ENCODE measurements around the gene UBE2D4. TPM values are rescaled to one million over a fixed set of nuclear protein-coding genes. Genes with fewer than 3 reads are reported as not detected.

The UBE2D4 gene
- total and polyA plus RNA-seq, 9 of the 15 experiments (the other 6 are each of a cell fraction or from before 2014, with no cell fraction given) = 3.3 to 16.2 (median 7.5) TPM

- TF ChIP-seq, protein P1, sequence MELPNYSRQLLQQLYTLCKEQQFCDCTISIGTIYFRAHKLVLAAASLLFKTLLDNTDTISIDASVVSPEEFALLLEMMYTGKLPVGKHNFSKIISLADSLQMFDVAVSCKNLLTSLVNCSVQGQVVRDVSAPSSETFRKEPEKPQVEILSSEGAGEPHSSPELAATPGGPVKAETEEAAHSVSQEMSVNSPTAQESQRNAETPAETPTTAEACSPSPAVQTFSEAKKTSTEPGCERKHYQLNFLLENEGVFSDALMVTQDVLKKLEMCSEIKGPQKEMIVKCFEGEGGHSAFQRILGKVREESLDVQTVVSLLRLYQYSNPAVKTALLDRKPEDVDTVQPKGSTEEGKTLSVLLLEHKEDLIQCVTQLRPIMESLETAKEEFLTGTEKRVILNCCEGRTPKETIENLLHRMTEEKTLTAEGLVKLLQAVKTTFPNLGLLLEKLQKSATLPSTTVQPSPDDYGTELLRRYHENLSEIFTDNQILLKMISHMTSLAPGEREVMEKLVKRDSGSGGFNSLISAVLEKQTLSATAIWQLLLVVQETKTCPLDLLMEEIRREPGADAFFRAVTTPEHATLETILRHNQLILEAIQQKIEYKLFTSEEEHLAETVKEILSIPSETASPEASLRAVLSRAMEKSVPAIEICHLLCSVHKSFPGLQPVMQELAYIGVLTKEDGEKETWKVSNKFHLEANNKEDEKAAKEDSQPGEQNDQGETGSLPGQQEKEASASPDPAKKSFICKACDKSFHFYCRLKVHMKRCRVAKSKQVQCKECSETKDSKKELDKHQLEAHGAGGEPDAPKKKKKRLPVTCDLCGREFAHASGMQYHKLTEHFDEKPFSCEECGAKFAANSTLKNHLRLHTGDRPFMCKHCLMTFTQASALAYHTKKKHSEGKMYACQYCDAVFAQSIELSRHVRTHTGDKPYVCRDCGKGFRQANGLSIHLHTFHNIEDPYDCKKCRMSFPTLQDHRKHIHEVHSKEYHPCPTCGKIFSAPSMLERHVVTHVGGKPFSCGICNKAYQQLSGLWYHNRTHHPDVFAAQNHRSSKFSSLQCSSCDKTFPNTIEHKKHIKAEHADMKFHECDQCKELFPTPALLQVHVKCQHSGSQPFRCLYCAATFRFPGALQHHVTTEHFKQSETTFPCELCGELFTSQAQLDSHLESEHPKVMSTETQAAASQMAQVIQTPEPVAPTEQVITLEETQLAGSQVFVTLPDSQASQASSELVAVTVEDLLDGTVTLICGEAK (IDR thresholded peaks at IDR 0.05) = peak; percentile 52; the same call in 1 of the 2 replicates
- TF ChIP-seq, protein P1 (CRISPR knock-in tag; IDR thresholded peaks at IDR 0.05) = no peak
- TF ChIP-seq NFIX (CRISPR knock-in tag; IDR thresholded peaks at IDR 0.05; ENCODE audit: low read depth) (no peak), DNMT1 (IDR thresholded peaks at IDR 0.05) (no peak), ZNF707 (CRISPR knock-in tag; conservative IDR thresholded peaks at IDR 0.05) (no peak), HNRNPLL (IDR thresholded peaks at IDR 0.05; ENCODE audit: low read depth, low read length, poor library complexity, severe bottlenecking) (no peak), PHF20 (IDR thresholded peaks at IDR 0.05; ENCODE audit: partially characterized antibody) (no peak), ATF1 (CRISPR knock-in tag; IDR thresholded peaks at IDR 0.05) (no peak), ATF1 (tag; IDR thresholded peaks at IDR 0.05) (peak; percentile 71), BCL6 (CRISPR knock-in tag; IDR thresholded peaks at IDR 0.05) (no peak), CEBPB (tag; IDR thresholded peaks at IDR 0.05) (no peak), NFRKB (IDR thresholded peaks at IDR 0.05; ENCODE audit: low read depth) (no peak), LCOR (CRISPR knock-in tag; IDR thresholded peaks at IDR 0.05) (0 out of 2 replicates have a peak, but pooled peaks have one; percentile 1), KDM5B (IDR thresholded peaks at IDR 0.05; ENCODE audit: insufficient replicate concordance, low read depth, low read length) (no peak), ZNF696 (CRISPR knock-in tag; conservative IDR thresholded peaks at IDR 0.05) (no peak), MAX (CRISPR knock-in tag; IDR thresholded peaks at IDR 0.05) (peak; percentile 6; the same call in 1 of the 2 replicates)
- TF ChIP-seq, protein P2, sequence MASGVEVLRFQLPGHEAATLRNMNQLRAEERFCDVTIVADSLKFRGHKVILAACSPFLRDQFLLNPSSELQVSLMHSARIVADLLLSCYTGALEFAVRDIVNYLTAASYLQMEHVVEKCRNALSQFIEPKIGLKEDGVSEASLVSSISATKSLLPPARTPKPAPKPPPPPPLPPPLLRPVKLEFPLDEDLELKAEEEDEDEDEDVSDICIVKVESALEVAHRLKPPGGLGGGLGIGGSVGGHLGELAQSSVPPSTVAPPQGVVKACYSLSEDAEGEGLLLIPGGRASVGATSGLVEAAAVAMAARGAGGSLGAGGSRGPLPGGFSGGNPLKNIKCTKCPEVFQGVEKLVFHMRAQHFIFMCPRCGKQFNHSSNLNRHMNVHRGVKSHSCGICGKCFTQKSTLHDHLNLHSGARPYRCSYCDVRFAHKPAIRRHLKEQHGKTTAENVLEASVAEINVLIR (CRISPR knock-in tag; IDR thresholded peaks at IDR 0.05) = no peak
- TF ChIP-seq, protein P3, sequence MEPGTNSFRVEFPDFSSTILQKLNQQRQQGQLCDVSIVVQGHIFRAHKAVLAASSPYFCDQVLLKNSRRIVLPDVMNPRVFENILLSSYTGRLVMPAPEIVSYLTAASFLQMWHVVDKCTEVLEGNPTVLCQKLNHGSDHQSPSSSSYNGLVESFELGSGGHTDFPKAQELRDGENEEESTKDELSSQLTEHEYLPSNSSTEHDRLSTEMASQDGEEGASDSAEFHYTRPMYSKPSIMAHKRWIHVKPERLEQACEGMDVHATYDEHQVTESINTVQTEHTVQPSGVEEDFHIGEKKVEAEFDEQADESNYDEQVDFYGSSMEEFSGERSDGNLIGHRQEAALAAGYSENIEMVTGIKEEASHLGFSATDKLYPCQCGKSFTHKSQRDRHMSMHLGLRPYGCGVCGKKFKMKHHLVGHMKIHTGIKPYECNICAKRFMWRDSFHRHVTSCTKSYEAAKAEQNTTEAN (CRISPR knock-in tag; IDR thresholded peaks at IDR 0.05) = no peak; the same call in 1 of the 2 replicates
Observed at GRCh38 chr7:43926798-43927123, 525 bp downstream of the UBE2D4 start (continued).
